Tibial nerve (tissue), 3 donors: ENCODE data around the gene SLC35F1.

Experiments
- CTCF ChIP-seq, 5 experiments: fragments of 200-600 bp in 3 of 5; fragments of 450-650 bp in 2 of 5; sonication (generic) in 3 of 5; IDR thresholded peaks; one replicate each; pipeline ENCODE4 v1.5.1; 2016 to 2019; ENCODE audit warnings: antibody characterized with exemption in 5 of 5, mild to moderate bottlenecking in 3 of 5, moderate library complexity in 2 of 5
- POLR2A ChIP-seq, 2 donors: fragments of 450-650 bp; IDR thresholded peaks; one replicate each; pipeline ENCODE4 v1.6.1; 2017; ENCODE audit warnings: antibody characterized with exemption in 2 of 2, mild to moderate bottlenecking in 2 of 2, moderate library complexity in 2 of 2

DNA sequence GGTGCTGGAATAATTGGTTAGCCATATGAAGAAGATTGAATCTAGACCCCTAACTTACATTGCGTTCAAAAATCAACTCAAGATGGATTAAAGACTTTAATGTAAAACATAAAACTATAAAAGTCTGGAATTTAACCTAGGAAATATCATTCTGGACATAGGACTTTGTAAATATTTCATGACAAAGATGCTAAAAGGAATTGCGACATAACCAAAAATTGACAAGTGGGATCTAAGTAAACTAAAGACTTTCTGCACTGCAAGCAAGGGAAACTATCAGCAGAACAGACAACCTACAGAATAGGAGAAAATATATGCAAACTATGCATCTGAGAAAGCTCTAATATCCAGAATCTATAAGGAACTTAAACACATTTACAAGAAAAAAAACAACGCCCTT lies 45.5 kb upstream of the SLC35F1 start:
- TF ChIP-seq CTCF (IDR thresholded peaks at IDR 0.05), result no peak
- no peak for TF ChIP-seq POLR2A (IDR thresholded peaks at IDR 0.05)
